ENCODE results near the gene PBXIP1. TPM values are rescaled to one million over a fixed set of nuclear protein-coding genes. Genes with fewer than 3 reads are reported as not detected.
"Not testable (repeated sequence)": the region's sequence is repeated elsewhere in the genome, so short reads cannot be mapped to it uniquely, and the experiment has no call there.

PBXIP1 gene
- total RNA-seq, 1 donor from 2014 or later: 23.7 TPM

DNA sequence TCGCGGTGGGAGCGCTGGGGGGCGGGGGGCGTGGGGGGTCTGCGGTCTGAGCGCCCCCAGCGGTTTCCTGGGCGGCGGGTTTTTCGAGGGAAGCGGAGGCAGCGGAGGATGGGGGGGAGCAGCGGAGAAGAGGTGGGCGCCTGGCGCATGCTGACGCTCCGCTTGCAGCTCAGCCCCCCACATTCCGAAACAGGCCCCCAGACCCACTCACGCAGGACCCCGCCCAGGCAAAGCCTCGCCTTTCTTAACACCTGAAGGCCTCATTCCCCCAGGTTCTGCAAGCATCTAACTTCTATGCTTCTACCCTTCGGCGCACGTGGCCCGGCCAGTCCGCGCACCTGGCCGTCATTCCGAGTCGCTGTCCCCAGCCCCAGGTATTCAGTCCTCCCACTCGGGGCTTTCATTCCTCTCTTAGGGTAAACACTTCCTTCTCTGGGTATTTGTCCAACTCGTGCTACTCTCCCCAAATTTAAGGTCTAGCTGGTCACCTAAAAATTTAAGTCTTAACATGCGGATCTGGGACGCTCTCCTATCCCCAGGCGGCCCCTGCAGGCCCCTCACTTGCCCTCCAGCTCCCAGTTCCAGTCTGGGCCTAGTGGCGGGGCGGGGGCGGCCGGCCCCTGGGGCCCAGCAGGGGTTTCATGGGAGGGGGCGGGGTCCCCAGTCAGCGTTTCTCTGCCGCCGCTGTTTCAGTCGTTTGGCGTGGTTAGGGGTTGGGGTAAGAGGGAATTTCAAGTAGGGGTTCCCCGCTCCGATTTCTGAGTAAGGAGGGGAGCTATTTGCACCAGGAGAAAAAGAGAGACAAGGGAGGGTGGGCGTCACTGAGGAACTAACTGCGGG is 43.9 kb upstream of the PBXIP1 start:
- Histone ChIP-seq H3K4me3 (ENCODE audit: low read depth, low read length) (peak overlapping the region; percentile 96), H3K36me3 (ENCODE audit: control insufficient read depth, insufficient read depth, low read length) (peaks cover 5% of the 10 kb centered on the region), H3K27me3 (ENCODE audit: control insufficient read depth, insufficient read depth, low read length) (no peaks in the 10 kb centered on the region)
- FAIRE-seq (no peak), DNase-seq (ENCODE audit: low read depth) (no peak)
- TF ChIP-seq, protein P1, sequence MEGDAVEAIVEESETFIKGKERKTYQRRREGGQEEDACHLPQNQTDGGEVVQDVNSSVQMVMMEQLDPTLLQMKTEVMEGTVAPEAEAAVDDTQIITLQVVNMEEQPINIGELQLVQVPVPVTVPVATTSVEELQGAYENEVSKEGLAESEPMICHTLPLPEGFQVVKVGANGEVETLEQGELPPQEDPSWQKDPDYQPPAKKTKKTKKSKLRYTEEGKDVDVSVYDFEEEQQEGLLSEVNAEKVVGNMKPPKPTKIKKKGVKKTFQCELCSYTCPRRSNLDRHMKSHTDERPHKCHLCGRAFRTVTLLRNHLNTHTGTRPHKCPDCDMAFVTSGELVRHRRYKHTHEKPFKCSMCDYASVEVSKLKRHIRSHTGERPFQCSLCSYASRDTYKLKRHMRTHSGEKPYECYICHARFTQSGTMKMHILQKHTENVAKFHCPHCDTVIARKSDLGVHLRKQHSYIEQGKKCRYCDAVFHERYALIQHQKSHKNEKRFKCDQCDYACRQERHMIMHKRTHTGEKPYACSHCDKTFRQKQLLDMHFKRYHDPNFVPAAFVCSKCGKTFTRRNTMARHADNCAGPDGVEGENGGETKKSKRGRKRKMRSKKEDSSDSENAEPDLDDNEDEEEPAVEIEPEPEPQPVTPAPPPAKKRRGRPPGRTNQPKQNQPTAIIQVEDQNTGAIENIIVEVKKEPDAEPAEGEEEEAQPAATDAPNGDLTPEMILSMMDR (IDR thresholded peaks at IDR 0.05; ENCODE audit: insufficient read depth, low read length, severe bottlenecking): no peak

DNA sequence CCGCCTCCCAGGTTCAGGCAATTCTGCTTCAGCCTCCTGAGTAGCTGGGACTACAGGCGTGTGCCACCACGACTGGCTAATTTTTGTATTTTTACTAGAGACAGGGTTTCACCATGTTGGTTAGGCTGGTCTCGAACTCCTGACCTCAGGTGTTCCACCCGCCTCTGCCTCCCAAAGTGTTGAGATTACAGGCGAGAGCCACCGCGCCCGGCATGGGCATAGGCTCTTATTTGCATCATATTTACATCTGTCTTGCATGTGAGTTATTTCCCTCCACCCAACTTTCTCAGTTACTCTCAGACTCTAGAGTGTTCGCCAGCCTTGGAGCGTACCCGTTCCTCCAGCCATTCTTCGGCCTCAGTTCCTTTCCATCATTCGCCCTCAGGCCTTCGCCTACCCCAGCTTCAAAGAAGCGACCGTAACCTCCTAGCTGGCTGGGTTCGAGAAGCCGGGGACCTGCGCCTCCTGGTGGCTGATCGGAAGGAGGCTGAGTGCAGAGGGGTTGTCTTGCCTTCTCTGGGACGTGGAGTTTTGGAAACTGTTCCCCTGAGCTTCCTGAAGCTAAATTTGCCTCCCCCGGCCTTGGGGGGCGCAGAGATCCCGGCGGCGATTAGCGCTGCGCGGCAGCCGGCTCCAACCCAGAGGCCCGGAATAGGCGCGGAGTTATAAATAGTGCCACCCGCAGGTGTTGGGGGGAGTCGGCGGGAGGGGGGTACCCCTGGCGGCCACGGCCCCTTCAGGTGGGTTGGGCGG is 43.1 kb upstream of the PBXIP1 start:
- peak; percentile 43 for DNase-seq (ENCODE audit: low read depth)
- TF ChIP-seq, protein P1 (IDR thresholded peaks at IDR 0.05; ENCODE audit: insufficient read depth, low read length, severe bottlenecking): peak; percentile 91
- H3K36me3 ChIP-seq (ENCODE audit: control insufficient read depth, insufficient read depth, low read length): peaks cover 3% of the 10 kb centered on the region
- H3K4me3 ChIP-seq (ENCODE audit: low read depth, low read length): no peak overlapping the region
- no peak for FAIRE-seq
- H3K27me3 ChIP-seq (ENCODE audit: control insufficient read depth, insufficient read depth, low read length): no peaks in the 10 kb centered on the region

DNA sequence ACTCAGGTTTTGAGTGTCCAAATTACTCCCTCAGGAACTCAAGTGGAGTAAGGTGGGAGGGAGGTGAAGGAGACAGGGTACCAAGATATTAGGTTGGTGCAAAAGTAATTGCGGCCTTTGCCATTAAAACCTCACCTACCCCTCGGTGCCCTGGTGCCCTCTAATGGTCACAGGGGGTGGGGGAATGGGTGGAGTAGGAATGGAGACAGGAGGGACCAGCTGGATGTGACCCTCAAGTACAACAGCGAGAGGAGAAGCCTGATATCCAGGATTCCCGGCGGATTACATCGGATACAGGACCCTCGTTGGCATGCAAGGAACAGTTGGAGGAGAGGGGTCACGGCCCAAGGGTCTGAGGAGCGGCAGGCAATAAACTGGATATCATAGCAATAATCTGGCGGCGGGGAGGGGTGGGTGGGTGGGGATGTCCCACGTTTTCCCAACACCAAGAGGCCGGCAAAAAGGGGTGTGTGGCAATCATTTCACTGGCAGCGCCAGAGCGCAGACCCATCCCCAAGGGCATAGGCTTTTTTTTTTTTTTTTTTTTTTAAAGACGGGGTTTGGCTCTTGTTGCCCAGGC is 42.4 kb upstream of the PBXIP1 start:
- no peak for FAIRE-seq
- H3K4me3 ChIP-seq (ENCODE audit: low read depth, low read length): no peak overlapping the region
- no peak for DNase-seq (ENCODE audit: low read depth)
- no peaks in the 10 kb centered on the region for H3K27me3 ChIP-seq (ENCODE audit: control insufficient read depth, insufficient read depth, low read length)
- H3K36me3 ChIP-seq (ENCODE audit: control insufficient read depth, insufficient read depth, low read length): no peaks in the 10 kb centered on the region
- TF ChIP-seq, protein P1 (IDR thresholded peaks at IDR 0.05; ENCODE audit: insufficient read depth, low read length, severe bottlenecking): no peak

DNA sequence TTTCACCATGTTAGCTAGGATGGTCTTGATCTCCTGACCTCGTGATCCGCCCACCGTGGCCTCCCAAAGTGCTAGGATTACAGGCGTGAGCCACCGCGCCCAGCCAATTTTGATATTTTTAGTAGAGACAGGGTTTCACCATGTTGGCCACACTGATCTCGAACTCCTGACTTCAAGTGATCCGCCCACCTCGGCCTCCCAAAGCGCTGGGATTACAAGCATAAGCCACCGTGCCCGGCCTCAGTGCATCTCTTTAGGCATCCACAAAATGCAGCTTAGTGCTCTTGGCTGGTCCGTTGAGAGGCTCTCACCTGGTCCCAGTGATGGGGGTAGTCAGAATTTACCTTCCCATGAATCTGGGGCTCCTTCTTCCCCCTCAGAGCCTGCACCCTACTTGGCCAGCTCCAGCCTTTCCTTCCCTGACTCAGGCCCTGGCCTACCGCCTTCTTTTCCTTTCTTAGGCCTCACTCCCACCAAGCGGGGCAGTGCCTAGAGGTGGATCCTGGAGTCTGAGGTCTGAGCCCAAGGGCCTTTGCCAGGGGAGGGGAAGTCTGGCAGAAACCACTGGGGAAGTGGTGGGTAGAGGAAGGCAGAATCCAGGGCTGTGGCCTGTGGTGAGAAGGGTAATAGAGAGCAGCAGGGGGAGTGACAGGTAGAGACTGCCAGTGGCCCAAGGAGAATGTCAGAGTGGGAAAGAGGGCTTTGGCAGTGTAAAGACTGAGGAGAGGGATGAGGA is 41.2 kb upstream of the PBXIP1 start:
- H3K27me3 ChIP-seq (ENCODE audit: control insufficient read depth, insufficient read depth, low read length): no peaks in the 10 kb centered on the region
- TF ChIP-seq, protein P1 (IDR thresholded peaks at IDR 0.05; ENCODE audit: insufficient read depth, low read length, severe bottlenecking): no peak
- H3K36me3 ChIP-seq (ENCODE audit: control insufficient read depth, insufficient read depth, low read length): no peaks in the 10 kb centered on the region
- no peak for FAIRE-seq
- no peak for DNase-seq (ENCODE audit: low read depth)
- no peak overlapping the region for H3K4me3 ChIP-seq (ENCODE audit: low read depth, low read length)

DNA sequence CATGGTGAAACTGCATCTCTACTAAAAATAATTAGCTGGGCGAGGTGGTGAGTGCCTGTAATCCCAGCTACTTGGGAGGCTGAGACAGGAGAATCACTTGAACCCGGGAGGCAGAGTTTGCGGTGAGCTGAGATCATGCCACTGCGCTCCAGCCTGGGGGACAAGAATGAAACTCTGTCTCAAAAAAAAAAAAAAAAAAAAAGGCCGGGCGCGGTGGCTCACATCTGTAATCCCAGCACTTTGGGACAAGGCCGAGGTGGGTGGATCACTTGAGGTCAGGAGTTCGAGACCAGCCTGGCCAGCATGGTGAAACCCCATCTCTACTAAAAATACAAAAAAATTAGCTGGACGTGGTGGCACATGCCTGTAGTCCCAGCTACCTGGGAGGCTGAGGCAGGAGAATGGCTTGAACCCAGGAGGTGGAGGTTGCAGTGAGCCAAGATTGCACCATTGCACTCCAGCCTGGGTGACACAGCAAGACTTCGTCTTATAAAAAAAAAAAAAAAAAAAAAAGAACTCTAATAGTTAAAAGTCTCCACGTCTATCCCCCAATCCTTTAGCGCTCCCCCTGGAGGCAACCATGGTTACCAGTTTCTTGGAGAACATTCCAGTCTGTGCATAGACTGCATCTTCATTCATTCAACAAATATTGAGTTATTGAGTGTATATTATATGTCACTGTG is 39.5 kb upstream of the PBXIP1 start:
- not testable (repeated sequence) for FAIRE-seq; H3K27me3 ChIP-seq (ENCODE audit: control insufficient read depth, insufficient read depth, low read length); H3K4me3 ChIP-seq (ENCODE audit: low read depth, low read length); H3K36me3 ChIP-seq (ENCODE audit: control insufficient read depth, insufficient read depth, low read length)
- peak; percentile 76 for DNase-seq (ENCODE audit: low read depth)
- TF ChIP-seq, protein P1 (IDR thresholded peaks at IDR 0.05; ENCODE audit: insufficient read depth, low read length, severe bottlenecking): peak; percentile 26
